ENCODE results near the gene CD180.
"Not testable (repeated sequence)": the region's sequence is repeated elsewhere in the genome, so short reads cannot be mapped to it uniquely, and the experiment has no call there.

CD180 gene

GRCh38 chr5:67187006-67187715 lies 9.4 kb downstream of the CD180 start:
- DNase-seq: no peak

- DNase-seq: no peak
These were observed 12.7 kb downstream of the CD180 start for GRCh38 chr5:67183859-67184258.

GRCh38 chr5:67182301-67182790 lies 14.3 kb downstream of the CD180 start:
- DNase-seq: no peak

DNA sequence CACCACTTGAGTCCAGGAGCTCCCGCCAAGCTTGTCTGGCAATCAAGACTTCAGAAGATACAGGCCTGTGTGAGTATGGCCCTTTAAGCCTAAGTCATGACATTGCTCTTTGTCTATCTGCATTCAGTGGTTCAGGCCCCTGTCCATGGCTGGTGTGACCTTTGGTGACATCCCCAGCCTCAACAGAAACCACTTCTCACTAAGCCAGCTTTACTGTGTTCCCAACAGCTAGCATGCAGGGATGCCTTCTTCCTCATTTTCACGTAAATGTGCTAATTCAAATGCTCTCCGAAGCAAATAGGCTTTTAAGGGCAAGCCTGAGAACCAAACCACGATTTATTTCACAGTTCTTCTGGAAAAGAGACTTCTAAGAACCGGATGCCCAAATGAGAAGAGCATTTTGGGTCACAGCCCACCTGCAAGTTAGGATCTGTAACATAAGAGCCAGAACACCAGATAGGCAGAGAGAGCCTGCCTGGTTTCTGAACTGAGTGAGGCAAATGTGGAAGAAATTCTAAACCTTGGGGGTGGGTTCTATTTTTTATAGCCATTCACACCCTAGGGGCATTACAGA lies 14.9 kb downstream of the CD180 start:
- DNase-seq: no peak

DNA sequence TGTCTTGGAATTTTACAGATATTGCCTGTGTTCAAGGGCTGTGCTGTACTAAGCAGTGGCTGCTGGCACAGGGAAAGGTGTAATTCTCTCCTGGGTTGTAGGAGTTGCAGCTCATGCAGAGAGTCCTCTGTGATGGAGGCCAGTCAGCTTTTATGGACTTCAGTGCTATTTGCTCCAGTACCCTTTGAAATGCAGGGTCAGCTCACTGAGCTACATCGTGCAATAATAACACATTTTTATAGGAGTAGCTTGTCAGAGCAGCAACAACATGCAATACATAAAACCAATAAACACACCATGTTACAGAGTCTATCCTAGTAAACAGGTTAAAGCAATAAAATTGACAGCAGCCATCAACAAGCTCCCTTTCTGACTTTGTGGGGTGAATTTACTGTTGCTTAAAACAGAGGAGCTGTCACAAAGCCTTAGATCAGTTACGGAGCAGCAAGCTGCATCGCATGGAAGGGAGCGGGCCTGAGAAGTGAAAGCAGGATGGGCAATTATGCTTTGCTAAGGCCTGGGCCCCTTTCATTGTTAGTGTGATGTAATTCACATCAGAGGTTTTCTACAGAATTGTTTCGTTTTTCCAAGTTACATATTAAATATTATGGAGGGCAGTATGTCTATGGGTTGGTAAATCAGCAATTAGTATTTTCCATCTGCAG lies 16.8 kb downstream of the CD180 start:
- DNase-seq: peak; percentile 60

DNA sequence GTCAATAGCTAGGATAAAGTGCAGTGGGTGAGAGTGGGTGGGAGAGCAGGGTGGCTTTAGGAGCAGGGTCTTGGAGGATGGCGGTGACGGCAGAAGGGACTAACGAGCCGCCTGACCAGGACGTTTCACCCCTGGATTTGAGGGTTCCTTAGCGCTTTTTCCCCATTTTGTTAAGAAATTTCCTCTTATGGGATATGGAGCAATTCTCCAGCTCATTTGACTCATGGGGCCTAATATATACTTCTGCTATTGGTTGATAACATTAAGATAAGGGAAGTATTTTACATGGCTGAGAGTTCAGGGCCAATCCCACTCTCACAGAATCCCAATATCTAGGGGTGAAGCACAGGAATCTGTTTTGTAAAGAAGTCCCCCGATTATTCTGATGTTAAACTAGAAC lies 17.6 kb downstream of the CD180 start:
- DNase-seq: no peak

GRCh38 chr5:67178085-67178484 lies 18.5 kb downstream of the CD180 start:
- no peak for DNase-seq

DNA sequence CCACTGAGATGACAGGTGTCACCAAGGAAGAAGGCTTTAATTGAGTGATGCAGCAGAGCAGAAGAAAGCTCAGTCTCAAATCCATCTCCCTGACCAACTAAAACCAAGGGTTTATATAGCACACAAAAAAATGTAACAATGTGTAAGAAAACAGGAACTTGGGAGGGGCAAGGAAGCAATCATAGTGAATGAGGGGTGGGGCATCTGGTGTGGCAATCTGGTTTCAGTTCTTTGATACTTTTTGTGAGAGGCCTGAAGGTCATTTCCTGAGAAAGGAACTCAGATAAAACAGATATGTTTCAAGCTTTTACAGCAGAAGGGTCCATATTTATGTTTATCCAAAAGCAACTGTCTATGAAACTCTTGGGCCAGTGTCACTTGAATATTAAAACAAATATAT lies 19.7 kb downstream of the CD180 start:
- no peak for DNase-seq

- no peak for DNase-seq
These were observed 22.6 kb downstream of the CD180 start for GRCh38 chr5:67173959-67174358.

GRCh38 chr5:67173351-67173750 lies 23.2 kb downstream of the CD180 start:
- DNase-seq: not testable (repeated sequence)

DNA sequence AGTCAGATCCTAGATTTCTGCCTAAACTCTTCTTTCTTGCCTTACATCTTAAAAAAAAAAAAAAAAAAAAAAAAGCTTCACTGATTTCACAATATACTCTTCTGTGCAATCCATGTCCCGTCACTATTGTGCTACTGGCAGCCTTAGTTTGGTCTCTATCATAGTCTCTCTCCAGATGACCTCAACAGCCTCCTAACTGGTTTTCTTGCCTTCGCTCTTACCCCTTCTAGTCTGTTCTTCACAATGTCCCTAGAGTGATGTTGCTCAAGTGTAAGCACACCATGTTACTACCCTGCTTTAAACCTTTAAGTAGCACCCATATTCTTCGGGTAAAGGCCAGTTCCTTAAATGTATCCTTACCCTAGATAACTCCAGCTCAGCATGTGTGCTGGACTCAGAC lies 25.8 kb downstream of the CD180 start:
- no peak for DNase-seq

DNA sequence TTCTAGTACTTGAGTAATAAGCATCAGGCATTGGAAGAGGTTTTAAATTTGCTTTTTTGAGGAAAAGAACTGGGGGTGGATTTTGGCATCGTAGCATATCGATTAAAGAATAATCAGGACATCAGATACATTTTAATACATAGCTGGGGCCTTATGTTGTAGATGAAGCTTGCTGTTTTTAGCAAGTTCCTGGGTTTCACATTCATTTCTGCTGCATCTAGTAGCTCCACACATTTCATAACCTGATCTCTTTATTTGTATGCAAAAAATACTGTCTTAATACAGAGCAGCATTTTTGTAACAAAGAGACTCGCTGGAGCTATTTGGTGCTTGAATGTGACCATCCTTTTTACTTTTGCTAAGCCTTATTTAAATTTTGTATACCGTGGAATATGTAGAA lies 28.5 kb downstream of the CD180 start:
- no peak for DNase-seq

GRCh38 chr5:67166460-67167285 lies 29.9 kb downstream of the CD180 start:
- no peak for DNase-seq

DNA sequence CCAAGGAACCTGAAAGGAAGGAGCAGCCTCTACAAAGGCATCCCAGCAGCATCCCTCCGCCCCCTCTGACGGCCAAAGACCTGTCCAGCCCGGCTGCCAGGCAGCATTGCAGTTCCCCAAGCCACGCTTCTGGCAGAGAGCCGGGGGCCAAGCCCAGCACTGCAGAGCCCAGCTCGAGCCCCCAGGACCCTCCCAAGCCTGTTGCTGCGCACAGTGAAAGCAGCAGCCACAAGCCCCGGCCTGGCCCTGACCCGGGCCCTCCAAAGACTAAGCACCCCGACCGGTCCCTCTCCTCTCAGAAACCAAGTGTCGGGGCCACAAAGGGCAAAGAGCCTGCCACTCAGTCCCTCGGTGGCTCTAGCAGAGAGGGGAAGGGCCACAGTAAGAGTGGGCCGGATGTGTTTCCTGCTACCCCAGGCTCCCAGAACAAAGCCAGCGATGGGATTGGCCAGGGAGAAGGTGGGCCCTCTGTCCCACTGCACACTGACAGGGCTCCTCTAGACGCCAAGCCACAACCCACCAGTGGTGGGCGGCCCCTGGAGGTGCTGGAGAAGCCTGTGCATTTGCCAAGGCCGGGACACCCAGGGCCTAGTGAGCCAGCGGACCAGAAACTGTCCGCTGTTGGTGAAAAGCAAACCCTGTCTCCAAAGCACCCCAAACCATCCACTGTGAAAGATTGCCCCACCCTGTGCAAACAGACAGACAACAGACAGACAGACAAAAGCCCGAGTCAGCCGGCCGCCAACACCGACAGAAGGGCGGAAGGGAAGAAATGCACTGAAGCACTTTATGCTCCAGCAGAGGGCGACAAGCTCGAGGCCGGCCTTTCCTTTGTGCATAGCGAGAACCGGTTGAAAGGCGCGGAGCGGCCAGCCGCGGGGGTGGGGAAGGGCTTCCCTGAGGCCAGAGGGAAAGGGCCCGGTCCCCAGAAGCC lies 30.8 kb downstream of the CD180 start:
- DNase-seq: peak; percentile 94

- DNase-seq: no peak
These were observed 31.6 kb downstream of the CD180 start for GRCh38 chr5:67164856-67165525.

- DNase-seq: no peak
These were observed 32.6 kb downstream of the CD180 start for GRCh38 chr5:67163863-67164595.

DNA sequence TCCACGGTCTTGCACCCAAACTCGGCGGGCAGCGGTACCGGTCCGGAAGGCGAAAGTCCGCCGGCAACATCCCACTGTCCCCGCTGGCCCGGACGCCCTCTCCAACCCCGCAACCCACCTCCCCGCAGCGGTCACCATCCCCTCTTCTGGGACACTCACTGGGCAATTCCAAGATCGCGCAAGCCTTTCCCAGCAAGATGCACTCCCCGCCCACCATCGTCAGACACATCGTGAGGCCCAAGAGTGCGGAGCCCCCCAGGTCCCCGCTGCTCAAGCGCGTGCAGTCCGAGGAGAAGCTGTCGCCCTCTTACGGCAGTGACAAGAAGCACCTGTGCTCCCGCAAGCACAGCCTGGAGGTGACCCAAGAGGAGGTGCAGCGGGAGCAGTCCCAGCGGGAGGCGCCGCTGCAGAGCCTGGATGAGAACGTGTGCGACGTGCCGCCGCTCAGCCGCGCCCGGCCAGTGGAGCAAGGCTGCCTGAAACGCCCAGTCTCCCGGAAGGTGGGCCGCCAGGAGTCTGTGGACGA lies 33.3 kb downstream of the CD180 start:
- DNase-seq: no peak

DNA sequence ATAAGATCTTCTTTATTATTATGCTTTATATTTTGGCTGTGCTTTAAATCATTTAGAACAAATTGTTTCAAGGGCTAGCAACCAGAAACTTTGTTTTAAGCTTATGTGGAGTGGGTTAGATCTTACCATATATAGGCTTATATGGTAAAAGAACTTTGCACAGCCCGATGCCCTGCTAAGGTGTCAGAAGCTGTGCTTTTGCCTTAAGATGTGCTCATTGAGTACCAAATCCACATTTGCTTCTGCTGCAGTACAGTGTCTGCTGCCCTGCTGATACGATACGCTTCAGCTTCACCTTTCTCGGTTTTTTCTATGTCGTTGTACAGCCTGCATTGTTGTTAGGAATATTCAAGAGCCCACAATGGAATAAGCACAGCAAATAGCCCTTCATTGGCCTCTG lies 34.8 kb downstream of the CD180 start:
- DNase-seq: no peak

GRCh38 chr5:67160985-67161384 lies 35.6 kb downstream of the CD180 start:
- DNase-seq: no peak

DNA sequence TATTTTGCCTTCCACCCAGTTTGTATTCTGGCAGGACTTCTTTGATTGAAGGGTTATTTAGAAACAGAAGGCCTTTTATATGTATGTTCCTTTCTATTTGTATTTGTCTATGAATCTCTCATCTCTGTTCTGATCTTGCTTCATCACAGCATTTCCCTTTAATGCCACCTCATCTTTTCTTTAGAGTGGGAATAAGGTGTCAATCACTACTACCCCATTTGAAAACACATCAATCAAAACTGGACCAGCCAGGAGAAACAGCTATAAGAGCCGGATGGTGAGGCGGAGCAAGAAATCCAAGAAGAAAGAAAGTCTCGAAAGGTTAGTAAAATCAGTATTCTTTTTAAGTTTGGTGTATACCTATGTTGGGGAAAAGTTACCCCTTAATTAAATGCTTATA lies 36.3 kb downstream of the CD180 start:
- DNase-seq: no peak

Data from retina (tissue), 1 donor.